NCI-H2227 (cell line): ENCODE measurements around the gene CSTF1.

Experiments
- DNase-seq: peaks from one replicate; lab custom pipeline; 2025; ENCODE audit not compliant: unreplicated experiment; lab: John Stamatoyannopoulos, UW

The CSTF1 gene

GRCh38 chr20:56426926-56427325 lies 34.5 kb downstream of the CSTF1 start:
- no peak for DNase-seq

- no peak for DNase-seq
These were observed 35.4 kb downstream of the CSTF1 start for GRCh38 chr20:56427797-56428196.

DNA sequence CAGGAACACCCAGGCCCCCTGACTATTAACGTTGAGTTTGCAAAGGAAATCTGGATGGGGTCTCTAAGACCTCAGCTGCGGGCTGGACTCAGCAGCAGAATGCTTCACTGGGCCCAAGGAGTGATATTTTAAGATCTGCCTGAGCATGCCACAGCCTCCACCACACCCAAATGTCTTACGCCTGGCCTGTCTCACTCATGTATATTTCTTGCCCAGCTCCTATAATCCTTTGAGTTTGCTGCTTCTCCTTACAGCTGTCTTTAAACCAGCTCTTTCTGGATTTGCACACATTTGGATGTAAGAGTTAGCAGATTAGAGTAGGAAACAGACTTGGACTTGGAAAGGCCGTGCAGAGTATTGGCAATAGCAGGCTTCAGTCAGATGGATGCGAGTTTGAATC lies 36.0 kb downstream of the CSTF1 start:
- DNase-seq: no peak

GRCh38 chr20:56428881-56429280 lies 36.4 kb downstream of the CSTF1 start:
- no peak for DNase-seq

DNA sequence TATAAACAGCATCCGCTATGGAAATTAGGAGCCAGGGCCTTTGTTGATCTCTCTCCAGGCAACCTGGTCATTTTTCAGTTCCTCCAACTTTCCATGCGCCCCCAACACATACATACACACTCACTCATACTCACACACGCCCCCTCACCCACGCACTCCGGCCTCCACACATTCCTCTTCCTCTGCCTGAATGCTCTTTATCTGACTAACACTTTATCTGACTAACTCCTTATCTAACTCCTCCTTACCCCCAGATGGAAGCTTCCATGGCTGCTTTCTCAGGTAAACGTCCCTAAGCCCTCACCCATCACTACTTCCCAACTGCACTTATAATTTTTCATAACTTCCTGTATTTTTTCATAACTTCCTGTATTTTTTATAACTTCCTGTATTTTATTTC lies 37.1 kb downstream of the CSTF1 start:
- no peak for DNase-seq

GRCh38 chr20:56429941-56430340 lies 37.5 kb downstream of the CSTF1 start:
- DNase-seq: no peak

GRCh38 chr20:56430461-56430860 lies 38.0 kb downstream of the CSTF1 start:
- DNase-seq: no peak

GRCh38 chr20:56430957-56431356 lies 38.5 kb downstream of the CSTF1 start:
- no peak for DNase-seq

GRCh38 chr20:56431471-56431870 lies 39.0 kb downstream of the CSTF1 start:
- DNase-seq: peak; percentile 9

GRCh38 chr20:56433221-56433879 lies 40.9 kb downstream of the CSTF1 start:
- no peak for DNase-seq

DNA sequence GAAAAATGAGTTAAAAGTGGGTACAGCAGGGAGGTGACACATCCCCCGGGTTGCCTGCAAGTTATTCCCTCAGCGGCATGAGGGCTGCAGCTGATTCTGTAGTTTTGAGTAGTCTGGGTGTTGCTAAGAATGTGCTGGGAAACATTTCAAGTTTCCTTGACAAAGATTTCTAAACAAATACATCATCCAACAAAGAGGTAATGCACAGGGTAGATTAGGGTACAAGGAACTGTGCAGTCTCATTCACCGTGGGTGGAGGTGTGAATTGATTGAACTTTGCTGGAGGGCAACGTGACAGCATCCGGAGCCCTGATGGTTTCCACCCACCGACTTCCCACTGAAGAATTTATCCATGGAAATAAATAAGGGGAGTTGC lies 41.4 kb downstream of the CSTF1 start:
- DNase-seq: no peak

DNA sequence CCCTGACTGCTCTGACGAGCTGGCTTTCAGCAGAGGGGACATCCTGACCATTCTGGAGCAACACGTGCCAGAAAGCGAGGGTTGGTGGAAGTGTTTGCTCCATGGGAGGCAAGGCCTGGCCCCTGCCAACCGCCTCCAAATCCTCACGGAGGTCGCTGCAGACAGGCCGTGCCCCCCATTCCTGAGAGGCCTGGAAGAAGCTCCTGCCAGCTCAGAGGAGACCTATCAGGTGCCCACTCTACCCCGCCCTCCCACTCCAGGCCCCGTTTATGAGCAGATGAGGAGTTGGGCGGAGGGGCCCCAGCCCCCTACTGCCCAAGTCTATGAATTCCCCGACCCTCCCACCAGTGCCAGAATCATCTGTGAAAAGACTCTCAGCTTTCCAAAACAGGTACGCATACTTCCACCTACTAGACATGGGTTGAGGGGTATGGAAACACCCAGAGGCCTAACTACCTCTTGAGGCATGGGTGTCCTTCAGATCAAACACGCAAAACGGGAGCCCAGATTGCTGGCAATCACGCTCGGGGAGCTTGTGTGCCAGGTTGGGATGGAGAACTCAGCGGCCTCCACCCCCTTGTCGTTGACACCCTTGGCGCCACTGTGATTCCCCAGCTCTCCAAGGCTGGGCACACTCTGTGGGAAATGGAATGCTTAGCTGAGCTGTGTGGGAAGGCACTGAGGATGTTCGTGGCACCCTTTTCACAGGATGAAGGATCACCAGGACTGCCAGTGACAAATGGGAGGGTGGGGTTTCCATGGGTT lies 44.9 kb downstream of the CSTF1 start:
- DNase-seq: no peak

- no peak for DNase-seq
These were observed 45.8 kb downstream of the CSTF1 start for GRCh38 chr20:56438284-56438683.

GRCh38 chr20:56439771-56440291 lies 47.4 kb downstream of the CSTF1 start:
- DNase-seq: no peak

- DNase-seq: no peak
These were observed 48.0 kb downstream of the CSTF1 start for GRCh38 chr20:56440346-56441007.

GRCh38 chr20:56442389-56443365 lies 50.2 kb downstream of the CSTF1 start:
- DNase-seq: no peak

DNA sequence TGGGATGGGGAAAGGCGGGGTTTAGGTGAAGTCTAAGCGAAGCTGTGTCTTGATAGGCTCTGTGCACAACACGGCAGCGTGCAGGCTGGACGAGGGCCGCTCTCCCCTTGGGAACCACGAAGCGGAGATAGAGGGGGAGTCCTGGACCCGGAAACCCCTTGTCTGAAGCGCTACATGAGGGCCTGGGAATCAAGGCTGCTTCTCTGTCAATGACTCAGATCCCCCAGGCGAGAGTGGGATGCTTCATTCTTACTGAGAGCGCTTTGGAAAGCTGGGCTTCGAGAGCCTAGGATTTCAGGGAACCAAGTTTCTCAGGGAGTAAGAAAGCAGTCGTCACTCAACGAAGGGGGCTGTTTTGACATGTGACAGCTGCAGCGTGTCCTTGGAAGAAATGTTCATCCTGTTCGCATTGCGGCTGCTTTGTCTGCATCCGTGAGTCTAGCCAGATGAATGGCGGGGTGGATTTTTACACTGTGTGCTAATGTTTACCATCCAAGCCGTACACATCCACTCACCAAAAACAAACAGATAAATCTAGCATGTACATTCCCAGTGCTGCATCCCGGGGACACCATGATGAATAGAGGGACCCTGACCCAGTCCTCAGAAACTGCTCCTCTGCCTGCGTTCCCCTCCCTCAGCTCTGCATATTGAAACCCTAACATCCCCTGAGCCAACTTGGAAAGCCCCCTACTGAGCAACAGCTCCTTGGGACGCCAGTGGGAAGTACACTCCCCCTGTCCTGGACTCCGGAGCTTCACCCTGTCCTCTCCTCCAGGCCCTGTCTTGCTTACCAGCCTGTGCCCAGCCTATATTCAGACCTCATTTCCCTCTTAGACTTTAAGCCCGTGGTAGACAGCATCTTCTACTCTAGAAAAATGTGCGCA lies 51.5 kb downstream of the CSTF1 start:
- DNase-seq: peak; percentile 27

GRCh38 chr20:56445130-56445529 lies 52.7 kb downstream of the CSTF1 start:
- no peak for DNase-seq

DNA sequence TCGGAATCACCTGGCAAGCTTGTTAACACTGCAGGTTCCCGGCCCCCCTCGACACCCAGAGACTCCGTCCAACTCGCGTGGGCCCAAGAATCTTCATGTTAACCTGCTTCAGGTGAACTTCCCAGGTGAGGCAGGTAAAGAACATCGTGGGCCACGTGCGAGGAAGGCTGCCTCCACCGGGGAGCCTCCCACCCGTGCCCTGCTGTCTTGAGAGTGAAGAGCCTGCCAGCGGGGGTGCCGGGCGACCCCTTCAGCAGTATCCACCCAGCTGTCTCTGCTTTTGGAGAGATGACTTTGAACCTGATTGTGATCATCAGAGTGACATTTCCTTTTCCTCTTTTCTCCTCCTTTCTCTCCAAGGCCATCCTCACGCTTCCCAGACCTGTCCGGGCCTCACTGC lies 53.1 kb downstream of the CSTF1 start:
- DNase-seq: no peak

- no peak for DNase-seq
These were observed 54.8 kb downstream of the CSTF1 start for GRCh38 chr20:56447227-56447626.
